ENCODE results near the gene GDPD5. TPM values are rescaled to one million over a fixed set of nuclear protein-coding genes. Genes with fewer than 3 reads are reported as not detected.

GDPD5 gene
- total RNA-seq, 1 experiment from 2014 or later: 7.8 TPM

DNA sequence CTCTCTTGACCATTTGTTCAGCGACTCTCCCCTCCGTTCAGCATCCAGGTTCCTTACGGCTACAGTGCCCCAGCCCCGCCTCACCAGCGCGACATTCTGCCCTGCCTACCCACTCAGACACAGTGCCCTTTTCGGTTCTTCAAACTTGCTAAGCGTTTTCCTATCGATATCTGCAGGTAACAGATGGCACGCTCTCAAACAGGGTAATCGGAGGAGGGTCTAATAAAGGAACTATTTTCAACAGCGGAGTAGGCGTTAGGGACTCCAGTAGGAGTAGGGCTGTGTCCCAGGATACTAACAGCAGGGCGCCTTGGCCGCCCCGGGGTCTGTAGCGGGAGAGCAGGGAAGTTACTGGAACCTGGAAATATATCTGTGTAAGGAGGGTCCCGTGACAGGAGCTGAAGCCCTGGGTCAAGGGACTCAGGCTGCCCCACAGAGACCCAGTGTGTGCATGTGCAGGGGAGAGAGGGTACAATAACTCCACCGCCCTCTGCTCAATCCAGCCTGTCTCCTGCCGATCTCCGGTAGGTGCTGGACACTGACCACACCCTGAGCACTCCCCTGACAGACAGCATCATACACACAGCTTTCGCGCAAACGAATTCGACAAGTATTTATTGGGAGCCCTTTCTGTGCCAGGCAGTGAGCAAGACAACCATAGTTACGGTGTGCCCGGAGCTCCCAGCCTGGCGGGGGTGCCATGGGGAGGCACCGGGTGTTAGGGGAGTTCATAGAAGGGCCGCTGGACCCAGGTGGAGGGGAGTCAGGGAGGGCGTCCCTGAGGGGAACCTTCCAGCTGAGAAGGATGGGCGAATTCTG lies 94.8 kb downstream of the GDPD5 start:
- Histone ChIP-seq H4K91ac (ENCODE audit: insufficient read length, low read depth, low read length) (no peak overlapping the region), H3K79me2 (ENCODE audit: insufficient read depth, low read length) (no peaks in the 10 kb centered on the region), H3K4me2 (ENCODE audit: insufficient read depth, insufficient read length, low read length) (peak overlapping the region; percentile 62), H3K27ac (ENCODE audit: insufficient read length, low read depth, low read length) (no peak overlapping the region), H4K20me1 (ENCODE audit: control insufficient read depth, insufficient read depth, insufficient read length) (no peaks in the 10 kb centered on the region), H3K9ac (ENCODE audit: extremely low read depth, insufficient read length, low read length) (no peak overlapping the region), H3K14ac (ENCODE audit: insufficient read depth, low read length) (no peak overlapping the region), H2BK12ac (ENCODE audit: insufficient read length, low read depth, low read length) (no peak overlapping the region), H3K56ac (ENCODE audit: insufficient read length, low read depth, low read length) (no peak overlapping the region), H3K79me1 (ENCODE audit: insufficient read depth, low read depth, low read length, poor library complexity, severe bottlenecking) (no peaks in the 10 kb centered on the region), H3K23ac (ENCODE audit: insufficient read length, low read depth, low read length) (no peak overlapping the region), H3K4me1 (ENCODE audit: insufficient read depth, low read length) (peaks cover 3% of the 10 kb centered on the region; the same call in 1 of the 2 replicates), H4K8ac (replicated peaks; ENCODE audit: insufficient read length, low read depth, low read length) (no peak overlapping the region), H3T11ph (ENCODE audit: low read length) (no peak overlapping the region), H4K5ac (ENCODE audit: insufficient read length, low read depth, low read length) (no peak overlapping the region), H2BK20ac (ENCODE audit: low read depth, low read length, poor library complexity, severe bottlenecking) (no peak overlapping the region), H3K9me3 (ENCODE audit: control insufficient read depth, low read depth, low read length) (peaks cover 10% of the 10 kb centered on the region), H2AFZ (ENCODE audit: low read length) (no peak overlapping the region), H3K4ac (ENCODE audit: low read depth, low read length) (no peak overlapping the region), H3K27me3 (ENCODE audit: insufficient read depth, low read length) (peaks cover 41% of the 10 kb centered on the region), H2BK5ac (ENCODE audit: insufficient read length, low read length) (no peak overlapping the region), H3K23me2 (ENCODE audit: insufficient read length, low read depth, low read length, poor library complexity, severe bottlenecking) (peaks cover 6% of the 10 kb centered on the region), H3K18ac (ENCODE audit: insufficient read length, low read depth, low read length) (no peak overlapping the region), H2BK15ac (ENCODE audit: low read depth, low read length) (no peak overlapping the region), H2AK5ac (ENCODE audit: insufficient read length, low read length) (no peak overlapping the region), H2BK120ac (ENCODE audit: low read depth, low read length, poor library complexity, severe bottlenecking) (no peak overlapping the region)
- Mint-ChIP-seq H3K36me3 (ENCODE audit: insufficient read depth in 1 of 3, low read depth in 3 of 3) (peaks cover 3 to 11% (median 8%) of the 10 kb centered on the region in 3 experiments; a peak in 6 of 7 replicates), H3K27ac (peak overlapping the region in 1 of 3 experiments; percentile 40; a peak in 1 of 7 replicates), H3K9me3 (peaks cover 16 to 24% of the 10 kb centered on the region in 2 experiments), H3K27me3 (ENCODE audit: low read depth) (peaks cover 62% of the 10 kb centered on the region), H3K4me3 (peak overlapping the region; percentile 55 to 82), H3K4me1 (peaks cover 29% of the 10 kb centered on the region in 2 experiments)
- no CpG with 5 or more reads among the region's 32 CpGs for whole genome bisulfite sequencing (ENCODE audit: extremely low coverage, insufficient read length, low lambda C conversion rate)
- DNase-seq: no peak
- TF ChIP-seq, protein P1, sequence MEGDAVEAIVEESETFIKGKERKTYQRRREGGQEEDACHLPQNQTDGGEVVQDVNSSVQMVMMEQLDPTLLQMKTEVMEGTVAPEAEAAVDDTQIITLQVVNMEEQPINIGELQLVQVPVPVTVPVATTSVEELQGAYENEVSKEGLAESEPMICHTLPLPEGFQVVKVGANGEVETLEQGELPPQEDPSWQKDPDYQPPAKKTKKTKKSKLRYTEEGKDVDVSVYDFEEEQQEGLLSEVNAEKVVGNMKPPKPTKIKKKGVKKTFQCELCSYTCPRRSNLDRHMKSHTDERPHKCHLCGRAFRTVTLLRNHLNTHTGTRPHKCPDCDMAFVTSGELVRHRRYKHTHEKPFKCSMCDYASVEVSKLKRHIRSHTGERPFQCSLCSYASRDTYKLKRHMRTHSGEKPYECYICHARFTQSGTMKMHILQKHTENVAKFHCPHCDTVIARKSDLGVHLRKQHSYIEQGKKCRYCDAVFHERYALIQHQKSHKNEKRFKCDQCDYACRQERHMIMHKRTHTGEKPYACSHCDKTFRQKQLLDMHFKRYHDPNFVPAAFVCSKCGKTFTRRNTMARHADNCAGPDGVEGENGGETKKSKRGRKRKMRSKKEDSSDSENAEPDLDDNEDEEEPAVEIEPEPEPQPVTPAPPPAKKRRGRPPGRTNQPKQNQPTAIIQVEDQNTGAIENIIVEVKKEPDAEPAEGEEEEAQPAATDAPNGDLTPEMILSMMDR (conservative IDR thresholded peaks at IDR 0.05): no peak
